ENCODE results near the gene RDX. TPM values are rescaled to one million over a fixed set of nuclear protein-coding genes. Genes with fewer than 3 reads are reported as not detected.

The RDX gene
- total RNA-seq, 2 experiments from 2014 or later = 23.7 to 25.5 TPM

- Histone ChIP-seq H3K4me2 (ENCODE audit: low read length) (no peak overlapping the region), H3K9me2 (ENCODE audit: insufficient read depth, low read length) (no peaks in the 10 kb centered on the region), H3K79me2 (ENCODE audit: insufficient read depth, low read depth, low read length) (no peaks in the 10 kb centered on the region), H3K27ac (ENCODE audit: low read depth, low read length, poor library complexity, severe bottlenecking) (no peak overlapping the region), H3K36me3 (ENCODE audit: insufficient read depth, low read length) (peaks cover 23% of the 10 kb centered on the region; the same call in 1 of the 2 replicates), H4K20me1 (ENCODE audit: insufficient read depth, low read length) (no peaks in the 10 kb centered on the region), H3K4me3 (ENCODE audit: low read depth, low read length, poor library complexity, severe bottlenecking) (no peak overlapping the region), H3K4me1 (ENCODE audit: insufficient read depth, low read length, poor library complexity, severe bottlenecking) (no peaks in the 10 kb centered on the region), H2AFZ (ENCODE audit: low read length) (no peak overlapping the region), H3K9me3 (ENCODE audit: low read length) (no peaks in the 10 kb centered on the region)
- TF ChIP-seq EZH2phosphoT487 (IDR thresholded peaks at IDR 0.05; ENCODE audit: borderline replicate concordance, low read depth, low read length) (no peak), CTCF (conservative IDR thresholded peaks at IDR 0.05; ENCODE audit: low read length) (no peak)
- ChIA-PET CTCF (ENCODE audit: unreplicated experiment) (no interaction called here), POLR2A (no interaction called here)
- intact Hi-C loops (cut with micrococcal nuclease; ENCODE audit: unreplicated experiment) = no loop called here
- BruUV-seq (replicated peaks) = no TSS peak
- no peak for DNase-seq (ENCODE audit: low spot score)
Observed at GRCh38 chr11:110250168-110250567, 46.2 kb downstream of the RDX start.

GRCh38 chr11:110249766-110250165 is 46.6 kb downstream of the RDX start:
- Histone ChIP-seq H3K9me2 (ENCODE audit: insufficient read depth, low read length) (no peaks in the 10 kb centered on the region), H4K20me1 (ENCODE audit: insufficient read depth, low read length) (no peaks in the 10 kb centered on the region), H3K27ac (ENCODE audit: low read depth, low read length, poor library complexity, severe bottlenecking) (no peak overlapping the region), H3K4me1 (ENCODE audit: insufficient read depth, low read length, poor library complexity, severe bottlenecking) (no peaks in the 10 kb centered on the region), H3K4me2 (ENCODE audit: low read length) (no peak overlapping the region), H3K4me3 (ENCODE audit: low read depth, low read length, poor library complexity, severe bottlenecking) (no peak overlapping the region), H3K36me3 (ENCODE audit: insufficient read depth, low read length) (peaks cover 22% of the 10 kb centered on the region; the same call in 1 of the 2 replicates), H3K79me2 (ENCODE audit: insufficient read depth, low read depth, low read length) (no peaks in the 10 kb centered on the region), H2AFZ (ENCODE audit: low read length) (no peak overlapping the region), H3K9me3 (ENCODE audit: low read length) (no peaks in the 10 kb centered on the region)
- no TSS peak for BruUV-seq (replicated peaks)
- intact Hi-C loops (cut with micrococcal nuclease; ENCODE audit: unreplicated experiment) = no loop called here
- CTCF ChIA-PET (ENCODE audit: unreplicated experiment) = no interaction called here
- DNase-seq (ENCODE audit: low spot score) = no peak
- POLR2A ChIA-PET = interaction anchor here (1.0 kb wide), 1 partner anchor 33 kb away, joined by 3 read pairs; no protein-coding TSS in a partner anchor
- TF ChIP-seq CTCF (conservative IDR thresholded peaks at IDR 0.05; ENCODE audit: low read length) = no peak
- TF ChIP-seq EZH2phosphoT487 (IDR thresholded peaks at IDR 0.05; ENCODE audit: borderline replicate concordance, low read depth, low read length) = no peak

- no peaks in the 10 kb centered on the region for H3K4me1 ChIP-seq (ENCODE audit: insufficient read depth, low read length, poor library complexity, severe bottlenecking)
- H3K9me2 ChIP-seq (ENCODE audit: insufficient read depth, low read length) = no peaks in the 10 kb centered on the region
- no TSS peak for BruUV-seq (replicated peaks)
- H3K4me2 ChIP-seq (ENCODE audit: low read length) = no peak overlapping the region
- no peak for TF ChIP-seq EZH2phosphoT487 (IDR thresholded peaks at IDR 0.05; ENCODE audit: borderline replicate concordance, low read depth, low read length)
- TF ChIP-seq CTCF (conservative IDR thresholded peaks at IDR 0.05; ENCODE audit: low read length) = peak; percentile 75
- no peak overlapping the region for H2AFZ ChIP-seq (ENCODE audit: low read length)
- H3K36me3 ChIP-seq (ENCODE audit: insufficient read depth, low read length) = peaks cover 28% of the 10 kb centered on the region
- no peak for DNase-seq (ENCODE audit: low spot score)
- no peak overlapping the region for H3K27ac ChIP-seq (ENCODE audit: low read depth, low read length, poor library complexity, severe bottlenecking)
- CTCF ChIA-PET (ENCODE audit: unreplicated experiment) = no interaction called here
- H4K20me1 ChIP-seq (ENCODE audit: insufficient read depth, low read length) = no peaks in the 10 kb centered on the region
- H3K9me3 ChIP-seq (ENCODE audit: low read length) = no peaks in the 10 kb centered on the region
- H3K79me2 ChIP-seq (ENCODE audit: insufficient read depth, low read depth, low read length) = no peaks in the 10 kb centered on the region
- POLR2A ChIA-PET = interaction anchor here (1.0 kb wide), 1 partner anchor 32 kb away, joined by 3 read pairs; no protein-coding TSS in a partner anchor
- no peak overlapping the region for H3K4me3 ChIP-seq (ENCODE audit: low read depth, low read length, poor library complexity, severe bottlenecking)
- intact Hi-C loops (cut with micrococcal nuclease; ENCODE audit: unreplicated experiment) = no loop called here
Observed at GRCh38 chr11:110249066-110249465, 47.3 kb downstream of the RDX start.

All from OCI-LY7 (cell line).